Omental fat pad (tissue), 4 donors: ENCODE results near the gene SIAE. TPM values are rescaled to one million over a fixed set of nuclear protein-coding genes. Genes with fewer than 3 reads are reported as not detected.

Experiments used
- ATAC-seq: fragments of 150-250 bp; one replicate; pipeline ENCODE4 v1.9.1; 2016; ENCODE audit warnings: mild to moderate bottlenecking, moderate library complexity; ENCODE audit not compliant: low FRiP score
- DNase-seq: peaks from one replicate; pipeline ENCODE4 v3.0.0-alpha.2; 2019; ENCODE audit warnings: low spot score
- CTCF ChIP-seq, 3 donors: fragments of 450-650 bp; IDR thresholded peaks; one replicate each; pipeline ENCODE4 v1.5.1; 2016 to 2017; ENCODE audit warnings: antibody characterized with exemption in 3 of 3, mild to moderate bottlenecking in 3 of 3, moderate library complexity in 2 of 3
- total RNA-seq, 4 donors: library from RNA; depleted of rRNA; stranded (reverse); fragments of >200 nt; gene quantifications; one replicate each; pipeline ENCODE4 v1.1.0, GENCODE V29; 2016

The SIAE gene
- 10 to 100 TPM; 14.7 to 24.9 (median 20.0) TPM for total RNA-seq

- no peak for TF ChIP-seq CTCF (IDR thresholded peaks at IDR 0.05)
- peak; percentile 83 for DNase-seq
- ATAC-seq: peak; percentile 99
Observed at GRCh38 chr11:124673333-124674167, at the start of gene SIAE, which contains the start of gene SPA17. Gene SIAE (minus strand): TSS chr11:124673739. CDS start chr11:124673708, 31 bp downstream. Gene SPA17 (plus strand): TSS chr11:124673904. CDS start chr11:124675265, 1,361 bp downstream.

- TF ChIP-seq CTCF (IDR thresholded peaks at IDR 0.05): no peak
- ATAC-seq: no peak
- DNase-seq: no peak
Observed at GRCh38 chr11:124722176-124722575, 48.6 kb upstream of the SIAE start.

GRCh38 chr11:124719534-124719933 is 46.0 kb upstream of the SIAE start:
- ATAC-seq (no peak), DNase-seq (no peak)
- TF ChIP-seq CTCF (IDR thresholded peaks at IDR 0.05): no peak

GRCh38 chr11:124718801-124719200 is 45.3 kb upstream of the SIAE start:
- no peak for TF ChIP-seq CTCF (IDR thresholded peaks at IDR 0.05)
- ATAC-seq (no peak), DNase-seq (no peak)

- no peak for TF ChIP-seq CTCF (IDR thresholded peaks at IDR 0.05)
- DNase-seq: no peak
- ATAC-seq: peak; percentile 80
Observed at GRCh38 chr11:124717786-124718651, 44.5 kb upstream of the SIAE start.

GRCh38 chr11:124717421-124717785 is 43.9 kb upstream of the SIAE start:
- ATAC-seq: no peak
- no peak for TF ChIP-seq CTCF (IDR thresholded peaks at IDR 0.05)
- DNase-seq: no peak
